HG03575 (cell line): ENCODE data around the gene GRM8.
"Not testable (repeated sequence)": the region's sequence is repeated elsewhere in the genome, so short reads cannot be mapped to it uniquely, and the experiment has no call there.

Source experiments
- ATAC-seq: cut with Tn5 transposase; IDR thresholded peaks from one replicate; pipeline ENCODE4 v1.9.1; 2021; ENCODE audit not compliant: unreplicated experiment, insufficient number of reproducible peaks, low FRiP score; ENCODE audit errors: extremely low read depth

The GRM8 gene

GRCh38 chr7:126881315-126881714 lies 371.4 kb downstream of the GRM8 start:
- ATAC-seq: no peak

GRCh38 chr7:126876536-126876935 lies 376.2 kb downstream of the GRM8 start:
- ATAC-seq: not testable (repeated sequence)

GRCh38 chr7:126856691-126857291 lies 395.9 kb downstream of the GRM8 start:
- ATAC-seq: no peak

- ATAC-seq: no peak
Observed at GRCh38 chr7:126845331-126845730, 407.4 kb downstream of the GRM8 start.

GRCh38 chr7:126843883-126844282 lies 408.9 kb downstream of the GRM8 start:
- ATAC-seq: no peak

- no peak for ATAC-seq
Observed at GRCh38 chr7:126843336-126843735, 409.4 kb downstream of the GRM8 start.

GRCh38 chr7:126842451-126842850 lies 410.3 kb downstream of the GRM8 start:
- no peak for ATAC-seq

GRCh38 chr7:126840869-126841268 lies 411.9 kb downstream of the GRM8 start:
- no peak for ATAC-seq

- ATAC-seq: no peak
Observed at GRCh38 chr7:126839624-126840023, 413.1 kb downstream of the GRM8 start.

GRCh38 chr7:126838194-126838593 lies 414.5 kb downstream of the GRM8 start:
- ATAC-seq: no peak

GRCh38 chr7:126831241-126831640 lies 421.5 kb downstream of the GRM8 start:
- not testable (repeated sequence) for ATAC-seq

GRCh38 chr7:126820925-126821324 lies 431.8 kb downstream of the GRM8 start:
- no peak for ATAC-seq

- no peak for ATAC-seq
Observed at GRCh38 chr7:126819197-126819484, 433.6 kb downstream of the GRM8 start.

- ATAC-seq: no peak
Observed at GRCh38 chr7:126818393-126819196, 434.1 kb downstream of the GRM8 start.

- no peak for ATAC-seq
Observed at GRCh38 chr7:126809188-126809587, 443.6 kb downstream of the GRM8 start.

GRCh38 chr7:126806614-126807013 lies 446.1 kb downstream of the GRM8 start:
- no peak for ATAC-seq

GRCh38 chr7:126805351-126805750 lies 447.4 kb downstream of the GRM8 start:
- ATAC-seq: no peak

- ATAC-seq: no peak
Observed at GRCh38 chr7:126804604-126805003, 448.1 kb downstream of the GRM8 start.

GRCh38 chr7:126803990-126804389 lies 448.8 kb downstream of the GRM8 start:
- no peak for ATAC-seq

- ATAC-seq: peak; percentile 93
Observed at GRCh38 chr7:126803060-126803665, 449.6 kb downstream of the GRM8 start.
